RWPE2 (cell line): ENCODE measurements around the gene EIF2AK3.
"Not testable (repeated sequence)": the region's sequence is repeated elsewhere in the genome, so short reads cannot be mapped to it uniquely, and the experiment has no call there.

Experiments
- ATAC-seq: fragments of 200-7000 bp; cut with Tn5 transposase; 3 replicates; pipeline ENCODE4 v1.9.1; 2021; ENCODE audit warnings: low read depth
- DNase-seq: peaks from one replicate; pipeline ENCODE4 v3.0.0-alpha.2; 2020; ENCODE audit warnings: low spot score
- H3K27ac ChIP-seq: fragments of 450-650 bp; 2 replicates; pipeline ENCODE4 v1.5.1; 2017; ENCODE audit warnings: mild to moderate bottlenecking; ENCODE audit not compliant: poor library complexity, severe bottlenecking
- H3K27me3 ChIP-seq: fragments of 250-450 bp; sonication (Bioruptor Pico); 2 replicates; pipeline ENCODE4 v1.5.1; 2021; ENCODE audit warnings: mild to moderate bottlenecking, moderate library complexity; ENCODE audit not compliant: insufficient read depth, poor library complexity, severe bottlenecking
- H3K36me3 ChIP-seq: fragments of 250-450 bp; sonication (Bioruptor Pico); 2 replicates; pipeline ENCODE4 v1.5.1; 2020; ENCODE audit warnings: low read depth, mild to moderate bottlenecking, moderate library complexity
- H3K4me1 ChIP-seq: fragments of 250-450 bp; sonication (Bioruptor Pico); 2 replicates; pipeline ENCODE4 v1.5.1; 2021; ENCODE audit warnings: mild to moderate bottlenecking, moderate library complexity; ENCODE audit not compliant: insufficient read depth, poor library complexity, severe bottlenecking
- H3K4me3 ChIP-seq: fragments of 250-450 bp; sonication (Bioruptor Pico); 2 replicates; pipeline ENCODE4 v1.5.1; 2021; ENCODE audit warnings: mild to moderate bottlenecking, moderate library complexity; ENCODE audit not compliant: severe bottlenecking
- H3K9me3 ChIP-seq: fragments of 250-450 bp; sonication (Bioruptor Pico); 2 replicates; pipeline ENCODE4 v1.5.1; 2021; ENCODE audit warnings: mild to moderate bottlenecking, moderate library complexity; ENCODE audit not compliant: severe bottlenecking
- TF ChIP-seq, protein P1 (sequence below): fragments of 450-650 bp; IDR thresholded peaks from one replicate; pipeline ENCODE4 v1.5.1; 2017; ENCODE audit warnings: mild to moderate bottlenecking, moderate library complexity; ENCODE audit not compliant: poor library complexity, severe bottlenecking

EIF2AK3 gene

DNA sequence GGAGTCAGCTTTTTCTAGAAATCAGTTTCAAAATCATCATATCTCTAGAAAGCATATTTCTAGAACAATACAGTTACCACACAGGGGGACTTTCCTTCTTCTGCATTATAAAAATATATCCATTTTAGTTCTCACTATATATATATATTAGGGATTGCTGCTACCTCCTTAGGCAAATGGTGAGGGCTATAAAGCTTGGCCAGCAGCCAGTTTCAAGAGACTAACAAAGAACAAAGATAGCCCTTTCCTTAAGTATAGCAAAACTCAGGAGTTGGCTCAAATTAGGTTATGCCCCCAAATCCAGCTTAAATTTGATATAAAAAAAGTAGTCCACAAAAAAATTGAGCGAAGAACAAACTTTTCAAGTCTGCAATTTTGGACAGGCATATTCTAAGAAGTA is 70.0 kb downstream of the EIF2AK3 start:
- DNase-seq (no peak), ATAC-seq (no peak)
- Histone ChIP-seq H3K27me3 (no peaks in the 10 kb centered on the region), H3K9me3 (no peaks in the 10 kb centered on the region), H3K4me1 (no peaks in the 10 kb centered on the region), H3K27ac (no peak overlapping the region), H3K4me3 (no peak overlapping the region), H3K36me3 (peaks cover 40% of the 10 kb centered on the region)
- TF ChIP-seq, protein P1, sequence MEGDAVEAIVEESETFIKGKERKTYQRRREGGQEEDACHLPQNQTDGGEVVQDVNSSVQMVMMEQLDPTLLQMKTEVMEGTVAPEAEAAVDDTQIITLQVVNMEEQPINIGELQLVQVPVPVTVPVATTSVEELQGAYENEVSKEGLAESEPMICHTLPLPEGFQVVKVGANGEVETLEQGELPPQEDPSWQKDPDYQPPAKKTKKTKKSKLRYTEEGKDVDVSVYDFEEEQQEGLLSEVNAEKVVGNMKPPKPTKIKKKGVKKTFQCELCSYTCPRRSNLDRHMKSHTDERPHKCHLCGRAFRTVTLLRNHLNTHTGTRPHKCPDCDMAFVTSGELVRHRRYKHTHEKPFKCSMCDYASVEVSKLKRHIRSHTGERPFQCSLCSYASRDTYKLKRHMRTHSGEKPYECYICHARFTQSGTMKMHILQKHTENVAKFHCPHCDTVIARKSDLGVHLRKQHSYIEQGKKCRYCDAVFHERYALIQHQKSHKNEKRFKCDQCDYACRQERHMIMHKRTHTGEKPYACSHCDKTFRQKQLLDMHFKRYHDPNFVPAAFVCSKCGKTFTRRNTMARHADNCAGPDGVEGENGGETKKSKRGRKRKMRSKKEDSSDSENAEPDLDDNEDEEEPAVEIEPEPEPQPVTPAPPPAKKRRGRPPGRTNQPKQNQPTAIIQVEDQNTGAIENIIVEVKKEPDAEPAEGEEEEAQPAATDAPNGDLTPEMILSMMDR, result no peak

DNA sequence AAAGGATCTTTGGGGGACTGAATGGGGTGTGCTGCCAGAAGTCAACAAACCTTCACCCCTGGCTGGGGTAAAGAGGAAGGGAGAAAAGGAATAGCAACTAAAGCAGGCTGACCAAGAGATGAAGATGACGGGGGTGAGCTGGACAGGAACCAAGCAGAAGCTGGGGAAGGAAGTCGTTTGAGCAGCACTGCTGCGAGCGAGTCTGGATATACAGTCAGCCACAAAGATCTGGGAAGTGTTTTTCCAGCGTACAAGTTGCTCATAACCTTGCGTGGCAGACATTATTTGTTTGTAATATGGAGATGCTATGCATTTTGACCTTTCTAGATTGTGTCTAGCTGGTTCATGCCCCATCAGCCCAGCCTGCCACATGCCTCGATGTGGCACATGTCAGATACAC is 71.2 kb downstream of the EIF2AK3 start:
- TF ChIP-seq, protein P1, result no peak
- Histone ChIP-seq H3K27me3 (no peaks in the 10 kb centered on the region), H3K36me3 (peaks cover 33% of the 10 kb centered on the region), H3K9me3 (no peaks in the 10 kb centered on the region), H3K4me1 (no peaks in the 10 kb centered on the region), H3K4me3 (no peak overlapping the region), H3K27ac (no peak overlapping the region)
- DNase-seq (no peak), ATAC-seq (no peak)

DNA sequence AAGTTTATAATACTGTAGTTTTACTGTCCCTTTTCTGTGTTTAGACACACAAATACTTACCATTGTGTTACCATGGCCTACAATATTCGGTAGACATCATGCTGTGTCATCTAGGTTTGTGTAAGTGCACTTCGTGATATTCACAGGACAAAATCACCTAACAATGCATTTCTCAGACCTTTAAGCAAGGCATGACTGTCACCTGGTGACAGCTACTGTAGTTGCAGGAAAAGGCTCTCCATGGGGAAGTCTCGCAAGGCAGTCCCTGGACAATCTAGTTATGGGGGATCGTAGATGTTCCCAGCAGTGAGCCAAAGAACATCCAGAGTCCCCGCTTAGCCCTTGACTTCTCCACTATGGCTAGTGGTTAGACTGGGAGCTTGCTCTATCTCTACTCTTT is 73.1 kb downstream of the EIF2AK3 start:
- Histone ChIP-seq H3K4me1 (no peaks in the 10 kb centered on the region), H3K9me3 (no peaks in the 10 kb centered on the region), H3K4me3 (no peak overlapping the region), H3K36me3 (peaks cover 24% of the 10 kb centered on the region), H3K27ac (no peak overlapping the region), H3K27me3 (no peaks in the 10 kb centered on the region)
- TF ChIP-seq, protein P1, result peak; percentile 49
- ATAC-seq (peak; percentile 48; the same call in 2 of the 3 replicates), DNase-seq (no peak)

DNA sequence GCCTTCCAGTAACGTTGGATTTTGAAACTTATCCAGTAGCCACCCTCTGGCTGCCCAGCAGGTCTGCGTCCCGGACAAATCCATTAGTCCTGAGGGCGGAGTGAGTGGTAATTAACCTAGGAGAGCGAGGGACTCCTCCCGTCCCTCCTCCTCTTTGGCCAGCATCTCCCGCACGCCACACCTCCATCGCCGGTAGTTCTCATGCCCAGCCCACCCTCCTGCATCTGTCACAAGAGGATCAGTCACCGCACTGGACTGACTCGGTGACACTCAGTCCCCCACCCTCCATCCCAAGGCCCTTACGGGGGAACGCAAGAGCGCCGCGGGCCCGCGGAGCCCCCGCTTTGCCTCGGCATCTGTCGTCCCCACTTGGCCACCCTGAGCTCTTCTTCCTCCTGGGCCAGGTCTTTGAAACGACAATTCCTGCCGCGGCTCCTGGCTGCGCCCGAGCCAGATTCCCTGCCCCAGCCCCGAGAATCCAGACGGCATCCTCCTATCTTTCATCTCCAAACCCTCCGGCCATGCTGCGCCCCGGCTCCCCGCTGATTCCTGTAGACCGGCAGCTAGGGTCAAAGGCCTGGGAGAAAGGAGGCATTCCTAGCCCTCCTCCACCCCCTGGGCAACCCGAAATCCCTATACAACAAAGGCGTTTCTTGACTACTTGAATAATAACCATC is 77.5 kb downstream of the EIF2AK3 start:
- no peaks in the 10 kb centered on the region for H3K27me3 ChIP-seq
- no peak overlapping the region for H3K27ac ChIP-seq
- no peaks in the 10 kb centered on the region for H3K36me3 ChIP-seq
- TF ChIP-seq, protein P1, result no peak
- ATAC-seq (no peak), DNase-seq (no peak)
- no peak overlapping the region for H3K4me3 ChIP-seq
- no peaks in the 10 kb centered on the region for H3K9me3 ChIP-seq
- no peaks in the 10 kb centered on the region for H3K4me1 ChIP-seq

DNA sequence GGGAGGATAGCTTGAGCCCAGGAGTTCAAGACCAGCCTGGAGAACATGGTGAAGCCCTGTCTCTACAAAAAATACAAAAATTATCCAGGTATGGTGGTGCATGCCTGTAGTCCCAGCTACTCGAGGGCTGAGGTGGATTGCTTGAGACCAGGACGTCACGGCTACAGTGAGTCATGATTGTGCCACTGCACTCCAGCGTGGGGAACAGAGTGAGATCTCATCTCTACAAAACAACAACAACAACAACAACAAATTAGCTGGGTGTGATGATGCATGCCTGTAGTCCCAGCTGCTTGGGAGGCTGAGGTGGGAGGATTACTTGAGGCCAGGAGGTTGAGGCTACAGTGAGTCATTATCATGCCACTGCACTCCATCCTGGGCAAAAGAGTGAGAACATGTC is 81.0 kb downstream of the EIF2AK3 start:
- not testable (repeated sequence) for H3K36me3 ChIP-seq, H3K27ac ChIP-seq, H3K4me3 ChIP-seq, ATAC-seq, H3K27me3 ChIP-seq, DNase-seq, H3K4me1 ChIP-seq, H3K9me3 ChIP-seq
